Right lobe of liver (tissue), 6 donors: Measurements from ENCODE around the gene PLBD2. TPM values are rescaled to one million over a fixed set of nuclear protein-coding genes. Genes with fewer than 3 reads are reported as not detected.

Source experiments
- ATAC-seq, 4 donors: fragments of 200-7000 bp; cut with Tn5 transposase; one replicate each; pipeline ENCODE4 v1.9.1; 2020; ENCODE audit warnings: mild to moderate bottlenecking in 4 of 4, moderate library complexity in 4 of 4
- DNase-seq, 3 donors: peaks; one replicate each; pipeline ENCODE4 v3.0.0-alpha.2; 2020
- H3K27ac ChIP-seq, 3 donors: fragments of 200-600 bp; one replicate each; pipeline ENCODE4 v1.8.0; 2022
- H3K27me3 ChIP-seq, 2 donors: fragments of 200-600 bp; one replicate each; pipeline ENCODE4 v1.8.0; 2022
- H3K36me3 ChIP-seq, 4 donors: fragments of 200-600 bp; sonication (generic) in 1 of 4; one replicate each; pipeline versions ENCODE4 v1.5.1 to v1.8.0; 2017 to 2022; ENCODE audit warnings: control low read depth in 1 of 4
- H3K4me1 ChIP-seq, 4 donors: fragments of 200-600 bp; sonication (generic) in 1 of 4; one replicate each; pipeline versions ENCODE4 v1.5.1 to v1.8.0; 2017 to 2022; ENCODE audit warnings: control low read depth in 1 of 4
- H3K4me3 ChIP-seq, 3 donors: fragments of 200-600 bp; one replicate each; pipeline ENCODE4 v1.8.0; 2022
- H3K9me3 ChIP-seq, 4 donors: fragments of 200-600 bp; sonication (generic) in 1 of 4; one replicate each; pipeline versions ENCODE4 v1.5.1 to v1.8.0; 2017 to 2022; ENCODE audit warnings: control low read depth in 1 of 4
- POLR2A ChIP-seq: fragments of 450-650 bp; IDR thresholded peaks from one replicate; pipeline ENCODE4 v1.6.1; 2017; ENCODE audit warnings: antibody characterized with exemption, mild to moderate bottlenecking
- WGBS: methylation state at CpG from one replicate; pipeline ENCODE4 v1.1.6; 2018; ENCODE audit warnings: low coverage, low lambda C conversion rate; ENCODE audit not compliant: insufficient coverage; ENCODE audit errors: missing lambda C conversion rate; 5-methylcytosine and 5-hydroxymethylcytosine counted together
- intact Hi-C, 2 donors: fragments of 100-400 bp; cut with DNase I; formaldehyde crosslinking; loops; one replicate each; pipeline versions ENCODE4 v1.11.2 to v1.14.1; 2022
- total RNA-seq, 6 experiments: library from RNA; depleted of rRNA in 2 of 6; stranded (reverse); fragments of >200 nt in 2 of 6; fragmentation: NEBNext Ultra II Directional in 3 of 6; extraction: Animal tissue kit (Norgen Biotek cat#: 25700) in 3 of 6; gene quantifications; one replicate each; pipeline versions ENCODE4 v1.1.0 to v1.2.4, GENCODE V29; 2016 to 2023
- TF ChIP-seq, protein P1 (sequence below), 4 donors: fragments of 200-600 bp in 3 of 4; fragments of 450-650 bp in 1 of 4; IDR thresholded peaks; one replicate each; pipeline versions ENCODE4 v1.5.1 to v1.8.0; 2016 to 2022; ENCODE audit warnings: antibody characterized with exemption in 4 of 4, mild to moderate bottlenecking in 2 of 4
- donor health status: DM: no; HTN: yes; CAD: no.
- donor health status: DM: no; HTN: no; CAD: no.
- donor health status: DM: no; HTN: no; CAD: no.
- donor health status: DM: no; HTN: yes; CAD: no.
- donor health status: DM: no; HTN: yes; CAD: no.

The PLBD2 gene
- total RNA-seq, 6 experiments from 2014 or later, result 18.4 to 34.1 (median 28.8) TPM

DNA sequence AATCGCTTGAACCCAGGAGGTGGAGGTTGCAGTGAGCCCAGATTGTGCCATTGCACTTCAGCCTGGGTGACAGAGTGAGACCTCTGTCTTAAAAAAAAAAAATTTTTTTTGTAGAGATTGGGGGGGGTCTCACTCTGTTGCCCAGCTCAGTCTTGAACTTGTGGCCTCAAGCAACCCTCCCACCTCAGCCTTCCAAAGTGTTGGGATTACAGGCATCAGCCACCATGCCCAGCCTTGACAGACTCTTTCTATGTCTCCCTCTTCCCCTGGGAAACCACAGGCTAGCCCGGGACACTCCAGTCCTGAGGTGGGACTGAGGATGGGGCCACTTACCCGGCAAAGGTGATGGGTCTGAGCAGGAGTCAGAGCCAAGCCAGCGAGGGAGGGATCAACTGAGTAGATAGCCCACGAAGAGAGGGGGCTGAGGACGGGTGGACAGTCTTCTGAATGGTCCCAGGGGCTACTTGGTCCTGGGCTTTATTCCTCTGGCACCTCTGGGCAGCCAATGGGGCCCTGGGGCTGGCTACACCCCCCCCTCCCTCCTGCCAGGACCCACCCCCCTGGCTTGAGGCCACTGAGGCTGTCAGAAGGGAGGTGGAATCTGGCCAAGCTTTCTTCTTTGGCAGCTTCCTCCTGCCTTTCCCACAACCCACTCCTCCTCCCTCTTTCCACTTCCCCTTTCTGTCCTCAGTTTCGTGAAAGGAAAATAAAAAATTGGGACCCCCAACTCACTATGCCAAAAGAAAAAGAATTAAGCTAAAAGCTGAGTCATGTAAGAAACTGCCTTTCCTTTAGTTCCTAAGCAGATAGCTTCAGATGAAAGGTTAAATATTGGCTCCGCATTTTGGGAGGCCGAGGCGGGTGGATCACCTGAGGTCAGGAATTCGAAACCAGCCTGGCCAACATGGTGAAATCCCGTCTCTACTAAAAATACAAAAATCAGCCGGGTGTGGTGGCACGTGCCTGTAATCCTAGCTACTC lies 45.3 kb downstream of the PLBD2 start, which contains the start of gene SDS:
TSS of gene SDS (minus strand) at position 453 of the 981 bp plus-strand sequence. CDS start 4,179 bp downstream, outside the sequence.
- TF ChIP-seq, protein P1, sequence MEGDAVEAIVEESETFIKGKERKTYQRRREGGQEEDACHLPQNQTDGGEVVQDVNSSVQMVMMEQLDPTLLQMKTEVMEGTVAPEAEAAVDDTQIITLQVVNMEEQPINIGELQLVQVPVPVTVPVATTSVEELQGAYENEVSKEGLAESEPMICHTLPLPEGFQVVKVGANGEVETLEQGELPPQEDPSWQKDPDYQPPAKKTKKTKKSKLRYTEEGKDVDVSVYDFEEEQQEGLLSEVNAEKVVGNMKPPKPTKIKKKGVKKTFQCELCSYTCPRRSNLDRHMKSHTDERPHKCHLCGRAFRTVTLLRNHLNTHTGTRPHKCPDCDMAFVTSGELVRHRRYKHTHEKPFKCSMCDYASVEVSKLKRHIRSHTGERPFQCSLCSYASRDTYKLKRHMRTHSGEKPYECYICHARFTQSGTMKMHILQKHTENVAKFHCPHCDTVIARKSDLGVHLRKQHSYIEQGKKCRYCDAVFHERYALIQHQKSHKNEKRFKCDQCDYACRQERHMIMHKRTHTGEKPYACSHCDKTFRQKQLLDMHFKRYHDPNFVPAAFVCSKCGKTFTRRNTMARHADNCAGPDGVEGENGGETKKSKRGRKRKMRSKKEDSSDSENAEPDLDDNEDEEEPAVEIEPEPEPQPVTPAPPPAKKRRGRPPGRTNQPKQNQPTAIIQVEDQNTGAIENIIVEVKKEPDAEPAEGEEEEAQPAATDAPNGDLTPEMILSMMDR (IDR thresholded peaks at IDR 0.05), result no peak
- peak; percentile 94 for TF ChIP-seq POLR2A
- intact Hi-C loops, result no loop called here
- peaks cover 0 to 35% (median 13%) of the 10 kb centered on the region in 4 donors for H3K36me3 ChIP-seq
- 13% methylated on average over 9 of the region's 14 CpGs for WGBS
- H3K27ac ChIP-seq, result peak within 1 kb of the TSS; percentile 83 to 97 (median 91)
- no peaks in the 10 kb centered on the region for H3K9me3 ChIP-seq
- ATAC-seq (peak; percentile 62 to 91 (median 73)), DNase-seq (peak; percentile 90 to 96 (median 93))
- peaks cover 0 to 17% (median 0%) of the 10 kb centered on the region in 4 donors for H3K4me1 ChIP-seq
- H3K4me3 ChIP-seq, result peak within 1 kb of the TSS; percentile 54 to 63 (median 61)
- no peaks in the 10 kb centered on the region for H3K27me3 ChIP-seq

DNA sequence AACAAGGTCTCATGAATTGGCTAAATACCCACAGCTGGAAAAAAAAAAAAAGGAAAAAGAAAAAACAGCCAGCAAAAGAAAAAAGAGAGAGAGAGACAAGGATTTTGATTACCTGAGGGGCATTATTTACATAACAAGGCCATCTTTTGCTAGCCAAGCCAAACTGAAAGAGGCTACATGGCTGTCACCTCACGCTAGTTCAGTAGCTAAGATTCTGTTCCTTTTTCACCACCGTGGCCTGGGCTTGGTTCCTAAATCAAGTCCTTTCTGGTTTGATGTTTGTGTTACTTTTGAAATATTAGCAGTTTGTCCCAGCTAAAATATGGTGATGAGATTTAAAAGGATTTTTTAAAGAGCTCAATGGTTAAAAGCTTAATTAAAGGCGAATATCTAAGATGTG lies 47.3 kb downstream of the PLBD2 start:
- intact Hi-C loops, result no loop called here
- DNase-seq (no peak), ATAC-seq (no peak)
- Histone ChIP-seq H3K4me3 (no peak overlapping the region), H3K27me3 (no peaks in the 10 kb centered on the region), H3K4me1 (peaks cover 0 to 17% (median 0%) of the 10 kb centered on the region in 4 donors), H3K36me3 (peaks cover 0 to 16% (median 2%) of the 10 kb centered on the region in 4 donors), H3K27ac (peak overlapping the region in 2 of 3 donors; percentile 91 to 97), H3K9me3 (no peaks in the 10 kb centered on the region)
- 44% methylated on average over 3 of the region's 3 CpGs for WGBS
- TF ChIP-seq, protein P1 (IDR thresholded peaks at IDR 0.05), result no peak
- TF ChIP-seq POLR2A, result no peak

DNA sequence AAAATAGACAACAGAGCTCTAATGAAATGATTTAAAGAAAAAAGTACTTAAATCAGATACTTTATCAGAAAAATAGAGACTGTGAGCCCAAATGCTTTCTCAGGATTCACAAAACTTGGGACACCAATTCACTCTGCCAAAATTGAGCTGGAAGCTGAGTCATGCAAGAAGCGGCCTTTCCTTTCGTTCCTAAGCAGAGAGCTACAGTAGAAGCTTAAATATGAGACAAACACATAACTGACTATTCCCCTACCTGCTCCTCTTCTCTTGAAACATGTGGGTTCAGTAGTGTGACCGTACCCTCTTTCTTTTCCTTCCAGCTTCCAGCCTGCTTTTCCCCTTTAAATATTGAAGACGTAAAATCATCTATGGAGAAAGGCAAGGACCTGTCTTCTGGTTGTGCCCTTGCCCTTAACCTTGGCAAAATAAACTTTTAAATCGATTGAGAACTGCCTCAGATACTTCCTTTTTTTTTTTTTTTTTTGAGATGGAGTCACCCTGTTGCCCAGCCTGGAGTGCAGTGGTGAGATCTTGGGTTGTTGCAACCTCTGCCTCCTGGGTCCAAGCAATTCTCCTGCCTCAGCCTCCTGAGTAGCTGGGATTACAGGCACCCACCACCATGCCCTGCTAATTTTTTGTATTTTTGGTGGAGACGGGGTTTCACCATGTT lies 49.7 kb downstream of the PLBD2 start:
- intact Hi-C loops, result no loop called here
- ATAC-seq (peak in 1 of 4 donors; percentile 22), DNase-seq (no peak)
- Histone ChIP-seq H3K9me3 (no peaks in the 10 kb centered on the region), H3K4me3 (no peak overlapping the region), H3K27me3 (no peaks in the 10 kb centered on the region), H3K4me1 (peaks cover 0 to 17% (median 2%) of the 10 kb centered on the region in 4 donors), H3K27ac (peak overlapping the region in 2 of 3 donors; percentile 22 to 54), H3K36me3 (no peaks in the 10 kb centered on the region)
- TF ChIP-seq, protein P1 (IDR thresholded peaks at IDR 0.05), result no peak
- TF ChIP-seq POLR2A, result no peak
- WGBS, result 52% methylated on average over 6 of the region's 6 CpGs

DNA sequence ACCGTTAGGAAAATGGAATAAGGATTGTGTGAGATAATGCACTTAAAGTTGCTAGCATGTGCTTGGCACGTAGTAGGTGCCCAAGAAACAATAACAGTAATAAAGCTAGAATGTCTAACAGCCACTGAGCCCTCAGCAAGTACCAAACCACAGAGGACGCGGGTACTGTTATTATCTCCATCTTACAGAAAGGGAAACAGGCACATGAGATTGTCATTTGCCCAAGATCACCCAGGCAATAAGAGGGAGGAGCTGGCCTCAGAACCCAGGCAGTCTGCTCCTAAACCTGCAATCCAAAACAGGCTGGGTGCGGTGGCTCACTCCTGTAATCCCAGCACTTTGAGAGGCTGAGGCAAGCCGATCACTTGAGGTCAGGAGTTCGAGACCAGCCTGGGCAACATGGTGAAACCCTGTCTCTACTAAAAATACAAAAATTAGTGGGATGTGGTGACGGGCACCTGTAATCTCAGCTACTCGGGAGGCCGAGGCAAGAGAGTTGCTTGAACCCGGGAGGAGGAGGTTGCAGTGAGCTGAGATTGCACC lies 50.4 kb downstream of the PLBD2 start:
- DNase-seq (no peak), ATAC-seq (no peak)
- Histone ChIP-seq H3K4me1 (peaks cover 0 to 20% (median 5%) of the 10 kb centered on the region in 4 donors), H3K4me3 (no peak overlapping the region), H3K36me3 (no peaks in the 10 kb centered on the region), H3K9me3 (no peaks in the 10 kb centered on the region), H3K27ac (peak overlapping the region in 2 of 3 donors; percentile 22 to 54), H3K27me3 (no peaks in the 10 kb centered on the region)
- TF ChIP-seq, protein P1 (IDR thresholded peaks at IDR 0.05), result no peak
- TF ChIP-seq POLR2A, result no peak
- intact Hi-C loops, result no loop called here
- 80% methylated on average over 8 of the region's 11 CpGs for WGBS
